GM18870 (cell line): ENCODE measurements around the gene SEMA3C.

Source experiments
- ATAC-seq: cut with Tn5 transposase; IDR thresholded peaks from one replicate; pipeline ENCODE4 v1.9.1; 2021; ENCODE audit warnings: moderate library complexity; ENCODE audit not compliant: unreplicated experiment

Gene SEMA3C

GRCh38 chr7:80829527-80829926, 89.3 kb downstream of the SEMA3C start:
- ATAC-seq = no peak

GRCh38 chr7:80827239-80827633, 91.6 kb downstream of the SEMA3C start:
- no peak for ATAC-seq

GRCh38 chr7:80826520-80827238, 92.2 kb downstream of the SEMA3C start:
- ATAC-seq = no peak

- ATAC-seq = no peak
These were observed 93.4 kb downstream of the SEMA3C start for GRCh38 chr7:80825499-80825898.

GRCh38 chr7:80824253-80824652, 94.6 kb downstream of the SEMA3C start:
- no peak for ATAC-seq

- no peak for ATAC-seq
These were observed 95.8 kb downstream of the SEMA3C start for GRCh38 chr7:80823057-80823456.

GRCh38 chr7:80821771-80822319, 97.0 kb downstream of the SEMA3C start:
- ATAC-seq = no peak

GRCh38 chr7:80819503-80819902, 99.3 kb downstream of the SEMA3C start:
- ATAC-seq = no peak

- no peak for ATAC-seq
These were observed 100.7 kb downstream of the SEMA3C start for GRCh38 chr7:80818181-80818580.

- ATAC-seq = no peak
These were observed 102.0 kb downstream of the SEMA3C start for GRCh38 chr7:80816806-80817205.

- no peak for ATAC-seq
These were observed 103.1 kb downstream of the SEMA3C start for GRCh38 chr7:80815733-80816132.

- no peak for ATAC-seq
These were observed 109.3 kb downstream of the SEMA3C start for GRCh38 chr7:80809545-80809944.

GRCh38 chr7:80807166-80807900, 111.5 kb downstream of the SEMA3C start:
- no peak for ATAC-seq

GRCh38 chr7:80806663-80807062, 112.2 kb downstream of the SEMA3C start:
- no peak for ATAC-seq

- ATAC-seq = no peak
These were observed 114.3 kb downstream of the SEMA3C start for GRCh38 chr7:80804589-80804988.

GRCh38 chr7:80802527-80802926, 116.3 kb downstream of the SEMA3C start:
- ATAC-seq = no peak

GRCh38 chr7:80794631-80795573, 123.9 kb downstream of the SEMA3C start:
- no peak for ATAC-seq

GRCh38 chr7:80791509-80791929, 127.3 kb downstream of the SEMA3C start:
- ATAC-seq = no peak

- ATAC-seq = no peak
These were observed 128.0 kb downstream of the SEMA3C start for GRCh38 chr7:80790877-80791276.

GRCh38 chr7:80787721-80788120, 131.1 kb downstream of the SEMA3C start:
- ATAC-seq = no peak

- ATAC-seq = no peak
These were observed 132.8 kb downstream of the SEMA3C start for GRCh38 chr7:80785961-80786536.
